NCI-H2107 treated with DMSO at 0.1 percent for 48 hours (cell line): ENCODE data around the gene PRRC2A.
A peak's percentile ranks its signal among the peaks of the same experiment; 100 is the strongest.

Source experiments
- DNase-seq: peaks from one replicate; lab custom pipeline; 2025; ENCODE audit not compliant: unreplicated experiment; lab: John Stamatoyannopoulos, UW

The PRRC2A gene

DNA sequence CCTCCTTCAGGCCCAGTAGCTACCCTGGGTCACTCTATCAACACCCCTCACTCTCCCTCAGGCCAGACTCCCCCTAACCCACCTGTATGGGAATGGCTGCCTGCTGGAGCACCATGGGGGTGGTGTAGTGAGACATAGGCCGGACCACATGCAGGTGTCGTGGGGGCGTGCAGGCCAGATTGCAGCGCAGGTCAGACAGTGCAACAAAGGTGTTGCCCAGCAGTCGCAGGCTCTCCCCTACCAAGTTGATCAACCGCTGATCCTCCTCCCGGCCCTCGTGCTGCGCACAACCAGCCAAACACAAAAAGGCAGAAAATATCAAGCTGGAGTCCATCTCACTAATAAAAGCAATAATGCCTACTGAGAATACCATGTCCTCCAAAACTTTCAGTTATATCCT is 24.8 kb downstream of the PRRC2A start:
- DNase-seq, result no peak

GRCh38 chr6:31651602-31652191 is 31.2 kb downstream of the PRRC2A start:
- peak; percentile 27 for DNase-seq

- DNase-seq, result no peak
Measured at GRCh38 chr6:31652925-31653724, 32.6 kb downstream of the PRRC2A start.

GRCh38 chr6:31654574-31655348 is 34.2 kb downstream of the PRRC2A start:
- no peak for DNase-seq

- DNase-seq, result no peak
Measured at GRCh38 chr6:31655349-31656237, 35.1 kb downstream of the PRRC2A start, which contains the start of gene APOM. TSS of gene APOM (plus strand) at chr6:31655894. CDS start at chr6:31655967, 73 bp downstream.

DNA sequence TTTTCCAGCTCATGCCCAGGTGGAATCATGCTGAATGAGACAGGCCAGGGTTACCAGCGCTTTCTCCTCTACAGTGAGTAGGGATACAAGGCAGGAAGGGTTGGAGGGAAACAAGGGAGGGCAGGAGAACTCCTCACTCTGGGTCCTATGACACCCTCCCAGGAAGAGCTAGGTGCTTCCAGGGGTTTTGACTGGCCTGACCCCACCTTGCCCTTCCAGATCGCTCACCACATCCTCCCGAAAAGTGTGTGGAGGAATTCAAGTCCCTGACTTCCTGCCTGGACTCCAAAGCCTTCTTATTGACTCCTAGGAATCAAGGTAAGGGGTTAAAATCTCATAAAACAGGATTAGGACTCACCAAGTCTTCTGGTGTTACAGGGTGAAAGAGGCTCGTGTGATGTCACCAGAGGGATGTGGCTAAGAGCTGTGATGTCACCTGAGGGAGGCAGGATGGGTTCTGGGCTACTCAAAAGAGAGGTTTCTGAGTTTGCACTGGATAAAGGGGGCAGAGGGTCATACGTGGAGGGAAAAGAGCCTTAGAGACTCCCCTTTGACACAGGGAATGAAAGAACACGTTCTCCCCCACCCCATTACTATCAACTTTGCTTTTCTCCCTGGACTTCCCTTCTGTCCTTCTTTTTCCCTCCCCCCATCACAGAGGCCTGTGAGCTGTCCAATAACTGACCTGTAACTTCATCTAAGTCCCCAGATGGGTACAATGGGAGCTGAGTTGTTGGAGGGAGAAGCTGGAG is 37.1 kb downstream of the PRRC2A start:
- no peak for DNase-seq

- no peak for DNase-seq
Measured at GRCh38 chr6:31658158-31658688, 37.7 kb downstream of the PRRC2A start.

GRCh38 chr6:31658983-31659648 is 38.6 kb downstream of the PRRC2A start:
- DNase-seq, result no peak

- no peak for DNase-seq
Measured at GRCh38 chr6:31659649-31660380, 39.3 kb downstream of the PRRC2A start.

DNA sequence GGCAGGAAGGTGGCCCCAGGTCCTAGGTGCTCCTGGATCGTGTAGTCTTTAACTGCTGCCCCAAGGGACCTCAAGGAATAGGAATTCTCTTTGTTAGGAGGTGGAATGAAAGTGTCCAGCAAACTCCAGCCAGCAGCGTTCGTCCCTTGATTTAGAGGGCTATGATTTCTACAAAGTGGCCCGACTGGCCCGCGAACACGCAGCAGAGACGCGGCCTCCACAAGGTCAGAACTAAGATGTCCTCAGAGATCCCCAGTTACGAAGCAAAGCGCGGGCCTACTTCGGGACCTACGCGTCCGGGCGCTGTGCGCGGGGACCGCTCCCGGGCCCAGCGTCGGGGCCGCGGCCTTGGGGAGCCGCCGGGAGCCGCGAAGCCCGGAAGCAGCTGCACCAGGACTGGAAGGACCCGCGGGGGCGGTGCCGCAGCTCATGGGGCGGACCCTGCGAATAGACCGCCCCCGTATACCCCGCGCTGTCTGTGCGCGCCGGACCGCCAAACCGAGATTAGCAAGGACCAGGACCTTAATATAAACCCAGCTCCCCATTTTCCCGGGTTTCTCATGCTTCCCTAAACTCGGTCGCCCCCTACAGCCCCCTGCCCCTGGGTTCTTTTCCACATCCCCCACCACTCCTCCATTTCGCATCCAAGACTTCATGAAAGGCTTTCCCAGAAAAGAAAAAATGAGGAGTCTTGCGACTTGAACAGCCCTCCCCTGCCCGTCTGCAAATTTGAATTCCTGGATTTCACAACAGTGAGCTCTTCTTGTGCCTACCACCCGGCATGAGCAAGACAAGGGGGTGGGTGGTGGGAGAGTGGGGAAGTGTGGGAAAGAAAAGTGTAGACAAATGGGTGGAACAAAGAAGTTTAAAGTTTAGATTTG is 40.1 kb downstream of the PRRC2A start, which contains the start of gene C6orf47:
C6orf47 (minus strand) TSS at position 398 of the 881 bp plus-strand sequence. CDS start 831 bp downstream, outside the sequence.
- peak; percentile 30 for DNase-seq

GRCh38 chr6:31661262-31662123 is 41.0 kb downstream of the PRRC2A start:
- DNase-seq, result no peak

DNA sequence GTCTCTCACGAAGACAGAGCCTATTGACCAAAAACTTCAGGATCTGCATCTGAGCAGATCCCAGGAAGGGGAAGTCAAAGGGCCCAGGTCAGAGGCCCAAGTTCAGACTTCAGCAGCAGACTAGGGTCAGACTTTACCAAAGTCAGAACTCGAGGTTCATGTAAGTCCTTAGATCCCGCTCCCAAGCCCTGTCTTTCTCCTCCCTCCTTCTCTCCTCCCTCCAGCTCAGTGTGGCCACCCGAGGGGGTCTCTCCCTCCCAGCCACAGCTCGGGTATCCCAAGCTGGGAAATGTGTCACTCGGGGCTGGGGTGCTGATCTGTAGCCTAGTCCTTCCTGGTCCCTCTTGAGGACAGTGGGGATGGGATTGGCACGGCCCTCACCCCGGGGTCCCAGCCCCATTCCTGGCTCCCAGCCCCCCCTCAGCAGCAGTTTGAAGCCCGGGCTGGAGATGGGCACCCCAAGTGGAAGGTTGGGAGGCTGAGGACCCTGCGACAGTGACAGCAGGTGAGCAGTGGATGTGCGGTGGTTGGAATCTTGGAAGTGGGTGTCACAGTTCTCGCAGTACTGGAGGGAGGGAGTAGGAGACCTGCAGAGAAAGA is 41.7 kb downstream of the PRRC2A start:
- DNase-seq, result no peak

- DNase-seq, result no peak
Measured at GRCh38 chr6:31663126-31663960, 42.8 kb downstream of the PRRC2A start.

DNA sequence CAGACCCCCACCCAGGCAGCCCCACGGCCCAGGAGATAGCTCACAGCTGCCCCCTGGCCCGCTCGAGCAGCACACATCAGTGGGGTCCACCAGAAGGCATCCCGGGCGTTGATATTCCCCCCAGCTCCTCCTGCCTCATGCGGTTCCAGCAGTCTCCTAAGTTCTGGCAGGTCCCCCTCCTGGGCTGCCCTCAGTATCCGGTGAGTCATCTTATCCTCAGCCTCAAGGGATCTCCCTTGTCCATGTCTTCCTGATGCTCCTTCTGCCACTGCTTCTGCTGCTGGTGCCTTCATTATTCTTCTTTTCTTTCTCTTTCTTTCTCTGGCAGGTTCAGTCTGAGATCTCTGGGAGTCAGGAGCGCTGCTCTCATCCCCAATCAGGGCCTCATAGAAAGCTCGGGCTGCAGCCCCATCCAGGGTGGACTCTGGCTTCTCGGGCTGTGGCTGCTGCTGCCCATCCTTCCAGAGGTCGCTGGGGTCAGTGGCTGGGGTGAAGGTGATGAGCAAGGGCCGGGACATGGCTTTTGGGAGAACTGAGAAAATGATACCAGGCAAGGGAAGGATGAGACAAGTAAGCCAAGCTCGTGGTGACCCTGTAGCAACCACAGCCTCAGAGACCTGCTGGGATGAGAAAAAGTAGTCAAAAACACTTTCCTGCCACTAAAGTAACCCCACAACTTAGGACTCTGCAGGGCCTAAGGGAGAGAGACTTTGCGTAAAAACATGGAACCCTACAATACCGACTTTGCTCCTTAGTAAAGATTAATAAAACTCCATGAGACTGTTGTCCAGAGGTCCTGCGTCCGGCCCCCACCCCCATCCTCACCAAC is 43.7 kb downstream of the PRRC2A start:
- no peak for DNase-seq
